Measurements from ENCODE around the gene LHX2.

Gene LHX2

GRCh38 chr9:124000161-124000783 lies 11.3 kb upstream of the LHX2 start:
- no peak for DNase-seq

GRCh38 chr9:124000784-124001457 lies 10.6 kb upstream of the LHX2 start:
- DNase-seq: no peak

GRCh38 chr9:124001458-124001799 lies 10.1 kb upstream of the LHX2 start:
- no peak for DNase-seq

GRCh38 chr9:124001866-124002525 lies 9.6 kb upstream of the LHX2 start:
- no peak for DNase-seq

- DNase-seq: no peak
These were observed 7.8 kb upstream of the LHX2 start for GRCh38 chr9:124003636-124004349.

- DNase-seq: no peak
These were observed 7.0 kb upstream of the LHX2 start for GRCh38 chr9:124004593-124004992.

- DNase-seq: no peak
These were observed 6.4 kb upstream of the LHX2 start for GRCh38 chr9:124005029-124005771.

- DNase-seq: no peak
These were observed 4.9 kb upstream of the LHX2 start for GRCh38 chr9:124006448-124007361.

- DNase-seq: no peak
These were observed 3.8 kb upstream of the LHX2 start for GRCh38 chr9:124007565-124008302.

GRCh38 chr9:124008303-124008693 lies 3.3 kb upstream of the LHX2 start:
- DNase-seq: no peak

GRCh38 chr9:124008694-124009530 lies 2.7 kb upstream of the LHX2 start:
- no peak for DNase-seq

GRCh38 chr9:124009531-124010217 lies 1.9 kb upstream of the LHX2 start:
- no peak for DNase-seq

- DNase-seq: no peak
These were observed 1.3 kb upstream of the LHX2 start for GRCh38 chr9:124010303-124010664.

- no peak for DNase-seq
These were observed 775 bp upstream of the LHX2 start for GRCh38 chr9:124010665-124011321.

GRCh38 chr9:124012368-124013301 lies 1.1 kb downstream of the LHX2 start:
- DNase-seq: no peak

- DNase-seq: no peak
These were observed 2.0 kb downstream of the LHX2 start for GRCh38 chr9:124013309-124014210.

All from GDM1 (cell line).